Ovary (tissue), 9 donors: Measurements from ENCODE around the gene SENP6. TPM values are rescaled to one million over a fixed set of nuclear protein-coding genes. Genes with fewer than 3 reads are reported as not detected.

Experiments used
- DNase-seq, 5 donors: peaks; one replicate each; pipeline ENCODE4 v3.0.0-alpha.2; 2019 to 2020
- H3K27ac ChIP-seq, 2 donors: fragments of 200-600 bp; one replicate each; pipeline versions ENCODE4 v1.5.1 to v1.8.0; 2019 to 2022
- H3K27me3 ChIP-seq: fragments of 200-600 bp; one replicate; pipeline ENCODE4 v1.8.0; 2022
- H3K36me3 ChIP-seq: fragments of 200-600 bp; sonication (generic); one replicate; pipeline ENCODE4 v1.5.1; 2019
- H3K4me1 ChIP-seq: one replicate; pipeline ENCODE4 v1.8.1; 2013; ENCODE audit warnings: mild to moderate bottlenecking, moderate library complexity; ENCODE audit not compliant: insufficient read depth
- H3K4me3 ChIP-seq: fragments of 200-600 bp; sonication (generic); one replicate; pipeline ENCODE4 v1.5.1; 2017
- H3K9me3 ChIP-seq, 2 donors: fragments of 200-600 bp in 1 of 2; sonication (generic) in 1 of 2; one replicate each; pipeline versions ENCODE4 v1.5.1 to v1.8.1; 2013 to 2019; ENCODE audit warnings: mild to moderate bottlenecking in 1 of 2, moderate library complexity in 1 of 2
- EP300 ChIP-seq: sonication (generic); formaldehyde crosslinking; IDR thresholded peaks from one replicate; pipeline ENCODE4 v1.6.1; 2017; ENCODE audit warnings: antibody characterized with exemption
- POLR2A ChIP-seq: fragments of 450-650 bp; IDR thresholded peaks from one replicate; pipeline ENCODE4 v1.6.1; 2017; ENCODE audit warnings: antibody characterized with exemption, mild to moderate bottlenecking, moderate library complexity
- WGBS, 3 donors: extraction: QIAGEN DNeasy Blood & Tissue Kit in 1 of 3; methylation state at CpG; one replicate each; pipeline versions ENCODE4 v1.1.5 to v1.1.7; 2013 to 2017; 5-methylcytosine and 5-hydroxymethylcytosine counted together
- intact Hi-C, 4 donors: fragments of 100-400 bp; cut with DNase I; formaldehyde crosslinking; loops; one replicate each; pipeline versions ENCODE4 v1.11.0 to v1.15.1; 2022 to 2023
- polyA plus RNA-seq, 2 donors: library from polyadenylated mRNA; stranded (reverse); fragments of 200-250 nt in 1 of 2; fragments of 350-450 nt in 1 of 2; fragmentation: Illumina TruSeq in 1 of 2; extraction: RNeasy Lipid Tissue Mini Kit (QIAGEN cat#74804) in 1 of 2; gene quantifications; one replicate each; pipeline ENCODE4 v1.2.3, GENCODE V29; 2013 to 2014
- total RNA-seq, 7 donors: library from RNA; depleted of rRNA in 2 of 7; stranded (reverse); fragments of >200 nt in 2 of 7; fragmentation: NEBNext Ultra II Directional in 3 of 7; extraction: Animal tissue kit (Norgen Biotek cat#: 25700) in 3 of 7; gene quantifications; one replicate each; pipeline versions ENCODE4 v1.1.0 to v1.2.4, GENCODE V29; 2016 to 2023
- TF ChIP-seq, protein P1 (sequence below), 3 donors: fragments of 450-650 bp in 2 of 3; fragments of 200-600 bp in 1 of 3; IDR thresholded peaks; one replicate each; pipeline versions ENCODE4 v1.5.1 to v1.8.0; 2016 to 2022; ENCODE audit warnings: antibody characterized with exemption in 3 of 3, mild to moderate bottlenecking in 1 of 3
- donor health status: DM: no; HTN: no; CAD: no; lungs with moderate emphysema.
- donor health status: DM: no; HTN: no; CAD: no.
- donor health status: Bipolar disorder and iron deficiency.
- donor health status: DM: yes; HTN: yes; CAD: no.
- donor health status: DM: no; HTN: no; CAD: no.
- donor health status: DM: yes; HTN: yes; CAD: no.

SENP6 gene
- total and polyA plus RNA-seq, 9 donors, result 43.0 to 158 (median 132) TPM

DNA sequence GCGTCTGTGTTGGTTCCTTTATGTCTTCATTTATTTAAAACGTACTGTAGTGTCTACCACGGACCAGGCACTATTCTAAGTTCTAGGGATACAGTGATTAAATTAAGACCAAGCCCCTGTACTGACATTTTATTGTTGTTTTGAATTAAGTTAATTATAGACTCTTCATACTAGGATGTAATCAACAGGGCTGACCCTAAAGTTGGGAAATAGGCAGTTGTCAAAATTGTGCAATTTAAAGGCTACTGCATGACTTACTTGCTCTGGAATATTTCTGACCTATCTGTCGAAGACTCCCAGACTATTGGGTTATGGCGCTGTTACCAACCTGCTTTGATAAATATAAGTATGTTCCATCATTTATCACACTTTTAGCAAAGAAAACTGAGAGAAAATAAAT is 154.0 kb downstream of the SENP6 start:
- H3K36me3 ChIP-seq, result no peaks in the 10 kb centered on the region
- DNase-seq, result no peak
- H3K27me3 ChIP-seq, result no peaks in the 10 kb centered on the region
- no peak overlapping the region for H3K27ac ChIP-seq
- intact Hi-C loops, result no loop called here
- no peaks in the 10 kb centered on the region for H3K9me3 ChIP-seq
- no peak for TF ChIP-seq EP300
- TF ChIP-seq, protein P1, sequence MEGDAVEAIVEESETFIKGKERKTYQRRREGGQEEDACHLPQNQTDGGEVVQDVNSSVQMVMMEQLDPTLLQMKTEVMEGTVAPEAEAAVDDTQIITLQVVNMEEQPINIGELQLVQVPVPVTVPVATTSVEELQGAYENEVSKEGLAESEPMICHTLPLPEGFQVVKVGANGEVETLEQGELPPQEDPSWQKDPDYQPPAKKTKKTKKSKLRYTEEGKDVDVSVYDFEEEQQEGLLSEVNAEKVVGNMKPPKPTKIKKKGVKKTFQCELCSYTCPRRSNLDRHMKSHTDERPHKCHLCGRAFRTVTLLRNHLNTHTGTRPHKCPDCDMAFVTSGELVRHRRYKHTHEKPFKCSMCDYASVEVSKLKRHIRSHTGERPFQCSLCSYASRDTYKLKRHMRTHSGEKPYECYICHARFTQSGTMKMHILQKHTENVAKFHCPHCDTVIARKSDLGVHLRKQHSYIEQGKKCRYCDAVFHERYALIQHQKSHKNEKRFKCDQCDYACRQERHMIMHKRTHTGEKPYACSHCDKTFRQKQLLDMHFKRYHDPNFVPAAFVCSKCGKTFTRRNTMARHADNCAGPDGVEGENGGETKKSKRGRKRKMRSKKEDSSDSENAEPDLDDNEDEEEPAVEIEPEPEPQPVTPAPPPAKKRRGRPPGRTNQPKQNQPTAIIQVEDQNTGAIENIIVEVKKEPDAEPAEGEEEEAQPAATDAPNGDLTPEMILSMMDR (IDR thresholded peaks at IDR 0.05), result no peak
- no peak for TF ChIP-seq POLR2A
- H3K4me3 ChIP-seq, result no peak overlapping the region
- H3K4me1 ChIP-seq, result no peaks in the 10 kb centered on the region
- 81 to 92% (median 89%) methylated on average over 5 of the region's 5 CpGs for WGBS, 3 donors

DNA sequence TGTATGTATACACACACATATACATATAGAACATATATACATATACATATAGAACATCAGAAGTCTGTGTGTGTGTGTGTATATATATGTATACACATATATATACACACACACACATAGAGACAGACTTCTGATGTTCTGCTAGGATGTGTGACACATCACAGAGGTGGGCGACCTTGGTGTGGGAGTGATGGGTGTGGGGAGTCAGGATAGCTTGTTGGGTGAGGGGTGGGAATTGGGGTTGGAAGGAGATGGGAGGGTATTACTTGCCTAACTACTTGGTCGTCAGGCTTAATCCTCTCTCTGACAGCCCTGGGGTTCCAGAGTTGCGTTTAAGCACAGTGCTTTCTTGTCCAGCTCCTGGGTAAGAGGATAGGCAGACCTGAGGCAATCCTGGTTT is 155.6 kb downstream of the SENP6 start:
- intact Hi-C loops, result no loop called here
- Histone ChIP-seq H3K27me3 (no peaks in the 10 kb centered on the region), H3K27ac (no peak overlapping the region), H3K36me3 (no peaks in the 10 kb centered on the region), H3K9me3 (no peaks in the 10 kb centered on the region), H3K4me1 (no peaks in the 10 kb centered on the region), H3K4me3 (no peak overlapping the region)
- DNase-seq, result no peak
- WGBS, 3 donors, result 91 to 96% (median 93%) methylated on average over 3 of the region's 3 CpGs
- TF ChIP-seq POLR2A, result no peak
- TF ChIP-seq, protein P1 (IDR thresholded peaks at IDR 0.05), result no peak
- no peak for TF ChIP-seq EP300

DNA sequence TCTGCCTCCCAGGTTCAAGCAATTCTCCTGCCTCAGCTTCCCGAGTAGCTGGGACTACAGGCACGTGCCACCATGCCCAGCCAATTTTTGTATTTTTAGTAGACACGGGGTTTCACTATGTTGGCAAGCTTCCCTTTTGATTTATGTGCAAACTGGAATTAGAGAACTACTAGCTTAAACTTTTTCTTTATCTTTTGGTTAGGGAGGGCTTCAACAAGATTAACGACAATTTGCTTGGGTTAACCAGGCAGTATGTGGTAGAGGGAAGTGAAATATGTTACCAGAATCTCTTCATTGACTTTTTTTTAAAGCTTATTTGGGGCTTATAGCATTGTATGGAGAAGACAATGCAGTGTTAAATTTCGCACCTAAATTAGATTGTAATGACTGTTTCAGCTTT is 156.4 kb downstream of the SENP6 start:
- DNase-seq, result no peak
- Histone ChIP-seq H3K4me1 (no peaks in the 10 kb centered on the region), H3K27ac (no peak overlapping the region), H3K36me3 (no peaks in the 10 kb centered on the region), H3K4me3 (no peak overlapping the region), H3K27me3 (no peaks in the 10 kb centered on the region), H3K9me3 (no peaks in the 10 kb centered on the region)
- intact Hi-C loops, result no loop called here
- WGBS, 3 donors, result 64 to 71% (median 69%) methylated on average over 5 of the region's 5 CpGs
- TF ChIP-seq POLR2A (no peak), EP300 (no peak)
- TF ChIP-seq, protein P1 (IDR thresholded peaks at IDR 0.05), result no peak

DNA sequence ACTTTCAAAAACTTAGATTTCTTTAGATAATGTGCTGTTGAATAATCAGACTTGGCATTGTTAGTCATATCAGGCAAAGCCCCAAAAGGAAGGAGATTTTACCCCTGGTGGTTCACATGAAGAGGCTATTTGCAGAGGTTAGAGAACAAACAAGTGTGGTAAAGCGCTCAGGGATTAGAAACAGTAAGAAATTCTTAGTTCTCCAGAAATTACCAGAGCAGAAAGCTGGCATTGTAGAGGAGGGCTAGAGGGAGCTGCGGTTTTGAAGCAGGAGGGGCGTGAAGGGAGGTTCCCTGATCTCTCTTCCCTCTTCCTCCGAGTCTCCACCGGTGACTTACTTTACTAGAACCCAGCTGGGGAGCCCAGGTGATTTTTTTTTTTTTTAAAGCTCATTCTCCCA is 157.5 kb downstream of the SENP6 start:
- 79 to 90% (median 89%) methylated on average over 5 of the region's 5 CpGs for WGBS, 3 donors
- no peaks in the 10 kb centered on the region for H3K9me3 ChIP-seq
- no peaks in the 10 kb centered on the region for H3K4me1 ChIP-seq
- no peak for TF ChIP-seq POLR2A
- TF ChIP-seq, protein P1 (IDR thresholded peaks at IDR 0.05), result no peak
- TF ChIP-seq EP300, result no peak
- no peak overlapping the region for H3K27ac ChIP-seq
- DNase-seq, result no peak
- H3K27me3 ChIP-seq, result no peaks in the 10 kb centered on the region
- intact Hi-C loops, result no loop called here
- H3K4me3 ChIP-seq, result no peak overlapping the region
- H3K36me3 ChIP-seq, result no peaks in the 10 kb centered on the region

DNA sequence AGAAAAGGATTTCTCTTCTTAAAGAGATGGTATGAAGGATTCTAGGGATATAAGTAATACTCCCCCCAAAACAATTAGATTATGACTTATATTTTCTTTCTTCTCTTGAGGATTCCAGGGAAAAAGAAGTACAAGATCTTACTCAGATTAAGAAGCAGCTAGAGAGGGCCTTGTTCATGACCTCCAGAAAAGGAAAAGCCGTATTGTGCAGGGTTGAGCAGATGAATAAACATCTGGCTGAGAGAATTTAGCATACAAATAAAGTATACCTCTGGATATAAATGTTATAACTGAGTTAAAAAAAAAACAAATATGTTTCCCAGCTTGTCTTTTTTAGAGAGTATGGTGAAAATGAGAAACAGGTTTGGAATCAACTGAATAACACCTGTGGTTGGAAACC is 158.6 kb downstream of the SENP6 start:
- H3K27ac ChIP-seq, result no peak overlapping the region
- intact Hi-C loops, result no loop called here
- WGBS, 3 donors, result 71 to 88% (median 81%) methylated on average over 1 of the region's 1 CpG

More for the DNA sequence above, 158.6 kb downstream of the SENP6 start:
- H3K36me3 ChIP-seq, result no peaks in the 10 kb centered on the region
- no peak for TF ChIP-seq EP300
- TF ChIP-seq POLR2A, result no peak
- TF ChIP-seq, protein P1 (IDR thresholded peaks at IDR 0.05), result no peak
- H3K27me3 ChIP-seq, result no peaks in the 10 kb centered on the region
- no peaks in the 10 kb centered on the region for H3K4me1 ChIP-seq
- H3K4me3 ChIP-seq, result no peak overlapping the region
- DNase-seq, result no peak
- no peaks in the 10 kb centered on the region for H3K9me3 ChIP-seq
